SKM-1 treated with dmso at 0.1 percent for 144 hours (cell line): ENCODE data around the gene SIGLEC9.

Experiments used
- DNase-seq: peaks from one replicate; lab custom pipeline; 2025; ENCODE audit not compliant: unreplicated experiment; lab: John Stamatoyannopoulos, UW

Gene SIGLEC9

DNA sequence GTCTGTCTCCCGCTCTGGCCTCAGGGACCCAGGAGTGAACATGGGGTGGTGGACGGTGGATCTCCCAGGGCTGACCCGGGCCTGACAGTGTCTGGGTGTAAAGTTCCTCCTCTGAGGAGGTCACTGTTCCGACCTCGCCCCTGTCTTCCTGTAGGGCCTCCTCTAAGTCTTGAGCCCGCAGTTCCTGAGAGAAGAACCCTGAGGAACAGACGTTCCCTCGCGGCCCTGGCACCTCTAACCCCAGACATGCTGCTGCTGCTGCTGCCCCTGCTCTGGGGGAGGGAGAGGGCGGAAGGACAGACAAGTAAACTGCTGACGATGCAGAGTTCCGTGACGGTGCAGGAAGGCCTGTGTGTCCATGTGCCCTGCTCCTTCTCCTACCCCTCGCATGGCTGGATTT is at the start of gene SIGLEC9:
TSS of gene SIGLEC9 (plus strand) at position 178 of the 400 bp plus-strand sequence. CDS start at position 247, 69 bp downstream.
- no peak for DNase-seq

DNA sequence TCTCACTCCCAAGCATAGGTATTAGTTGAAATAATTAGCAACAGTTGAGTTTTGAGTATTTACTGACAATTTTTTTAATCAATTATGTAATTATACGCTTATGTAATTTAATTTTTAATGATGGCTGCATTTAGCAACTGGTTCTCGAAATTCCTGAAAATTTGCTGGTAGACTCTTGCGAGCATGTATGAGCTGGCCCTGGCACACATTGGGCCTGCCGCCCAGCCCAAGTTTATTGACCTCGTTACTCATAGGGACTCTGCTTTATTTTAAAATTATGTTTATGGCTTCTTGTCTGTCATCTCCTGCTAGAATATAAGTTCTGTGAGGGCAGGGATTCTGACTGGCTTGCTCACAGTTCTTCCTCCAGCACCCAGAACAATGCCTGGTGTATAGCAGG is 48.7 kb upstream of the SIGLEC9 start:
- DNase-seq: no peak

DNA sequence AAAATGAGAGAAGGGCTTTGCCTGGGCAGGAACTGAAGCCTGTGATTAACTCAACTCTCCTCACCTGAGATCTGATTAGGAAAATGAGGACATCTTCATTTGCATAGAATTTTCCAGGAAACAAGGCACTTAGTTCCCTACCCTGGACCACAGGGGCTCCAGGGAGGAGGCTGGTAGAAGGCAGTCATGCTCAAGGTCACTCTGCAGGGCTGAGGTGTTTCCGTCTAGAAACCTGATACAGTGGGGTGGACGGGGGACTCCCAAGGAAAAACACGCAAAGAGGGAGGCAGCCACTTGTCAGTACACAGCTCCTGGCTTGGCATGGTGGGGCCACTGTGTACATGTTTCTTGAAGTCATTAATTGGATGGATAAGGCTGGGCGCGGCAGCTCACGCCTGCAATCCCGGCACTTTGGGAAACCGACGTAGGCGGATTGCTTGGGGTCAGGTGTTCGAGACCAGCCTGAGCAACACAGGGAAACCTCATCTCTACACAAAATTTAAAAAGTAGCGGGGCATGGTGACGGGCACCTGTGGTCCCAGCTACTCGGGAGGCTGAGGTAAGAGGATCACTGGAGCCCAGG is 48.0 kb upstream of the SIGLEC9 start:
- no peak for DNase-seq

DNA sequence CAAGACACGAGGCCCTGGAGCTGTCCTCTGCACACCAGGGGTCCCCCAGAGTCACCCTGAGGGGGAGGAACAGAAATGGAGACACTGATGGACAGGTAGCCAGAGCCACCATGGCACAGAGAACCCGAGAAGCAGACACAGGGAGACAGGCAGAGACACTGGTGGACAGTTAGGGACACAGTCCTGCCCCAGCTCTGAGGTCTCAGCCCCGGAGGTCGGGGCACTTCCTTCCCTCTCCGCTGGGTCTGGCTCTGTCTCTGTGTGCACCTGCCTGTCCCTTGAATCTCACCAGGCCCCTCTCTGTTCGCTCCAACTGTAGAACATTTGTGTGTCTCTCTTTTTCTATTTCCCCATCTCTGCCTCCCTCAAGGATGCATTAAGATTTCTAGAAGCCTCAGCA is 46.6 kb upstream of the SIGLEC9 start:
- DNase-seq: no peak

DNA sequence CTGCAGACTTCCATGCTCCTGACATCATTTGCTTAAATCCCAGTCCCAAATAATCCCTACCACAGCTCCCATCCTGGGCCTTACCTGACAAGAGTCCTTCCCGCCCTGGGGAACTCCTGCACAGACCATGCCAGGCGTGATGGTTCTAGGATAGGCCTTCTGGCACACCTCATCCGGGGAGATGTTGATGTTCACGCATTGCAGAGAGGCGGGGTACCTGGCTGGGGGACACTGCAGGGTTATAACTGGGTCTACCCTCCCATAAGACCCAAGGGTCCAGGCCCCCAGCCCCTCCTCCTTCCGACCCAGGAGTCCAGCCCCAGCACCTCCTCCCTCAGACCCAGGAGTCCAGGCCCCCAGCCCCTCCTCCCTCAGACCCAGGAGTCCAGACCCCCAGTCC is 46.0 kb upstream of the SIGLEC9 start:
- DNase-seq: no peak

DNA sequence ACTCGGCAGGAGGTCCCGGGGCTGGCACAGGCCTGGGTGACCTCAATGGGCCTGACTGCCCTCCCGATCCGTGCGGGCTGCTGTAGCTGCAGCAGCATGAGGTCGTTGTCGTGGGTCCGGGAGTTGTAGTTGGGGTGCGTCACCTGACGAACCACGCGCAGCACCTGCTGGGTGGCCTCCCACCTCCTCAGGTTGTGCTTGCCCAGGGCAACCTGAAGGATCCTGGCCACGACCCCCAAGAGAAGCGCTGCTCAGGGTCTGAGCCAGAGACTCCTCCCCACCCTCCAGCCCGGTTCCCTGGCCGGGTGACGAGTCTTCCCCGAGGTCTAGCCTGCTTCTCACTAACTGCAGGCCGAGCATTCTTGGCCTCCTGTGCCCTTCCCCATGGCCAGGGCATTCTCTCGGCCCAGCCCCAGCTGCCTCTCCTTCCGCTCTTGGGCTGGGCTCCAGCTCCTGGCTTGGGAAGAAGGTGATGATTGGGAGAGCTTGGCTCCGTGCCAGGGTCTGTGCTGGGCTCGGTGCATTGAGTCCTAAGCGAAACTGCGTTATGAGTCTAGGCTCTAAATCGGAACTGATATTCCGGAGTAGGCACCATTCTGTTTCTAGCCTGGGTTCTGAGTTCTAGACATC is 45.1 kb upstream of the SIGLEC9 start:
- no peak for DNase-seq

DNA sequence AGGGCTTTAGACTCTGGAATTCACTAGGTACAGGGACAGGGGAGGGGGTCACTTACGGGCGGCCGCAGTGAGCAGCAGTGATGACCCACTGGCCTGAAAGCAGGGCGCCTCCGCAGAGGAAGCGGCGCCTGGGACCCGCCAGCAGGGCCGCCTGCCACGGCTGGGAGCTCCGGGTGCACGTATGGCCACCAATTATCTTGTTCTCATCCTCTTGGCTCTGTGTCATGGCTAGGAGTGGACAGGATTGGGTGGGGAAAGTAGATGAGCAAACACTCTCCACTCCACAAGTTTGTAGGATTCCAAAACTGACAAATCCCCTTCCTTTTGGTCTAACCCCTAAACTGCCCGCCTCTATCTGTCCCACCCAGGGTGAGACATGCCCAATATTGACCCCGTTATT is 43.2 kb upstream of the SIGLEC9 start:
- DNase-seq: no peak

DNA sequence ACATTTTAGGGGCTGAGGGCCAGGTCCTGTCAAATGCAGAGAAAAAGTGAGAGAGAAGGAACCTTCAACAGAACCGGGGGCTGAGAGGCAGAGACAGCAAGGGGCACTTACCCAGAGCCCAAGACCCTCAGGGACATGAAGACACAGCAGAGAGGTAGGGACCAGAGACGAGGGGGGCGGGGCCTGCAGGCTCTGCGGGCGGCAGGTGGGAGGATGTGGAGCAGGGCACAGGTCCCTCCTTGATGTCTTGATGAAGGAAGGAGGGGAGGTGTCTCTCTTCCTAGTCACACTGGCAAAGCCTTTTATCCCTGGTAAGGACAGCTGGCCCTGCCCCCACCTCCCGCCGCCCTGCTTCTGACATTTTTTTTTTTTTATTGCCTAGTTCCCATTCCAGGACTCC is 42.1 kb upstream of the SIGLEC9 start, which contains the start of gene KLK14:
TSS of gene KLK14 (minus strand) at position 277 of the 400 bp plus-strand sequence. CDS start at position 4, 273 bp downstream.
- DNase-seq: no peak

DNA sequence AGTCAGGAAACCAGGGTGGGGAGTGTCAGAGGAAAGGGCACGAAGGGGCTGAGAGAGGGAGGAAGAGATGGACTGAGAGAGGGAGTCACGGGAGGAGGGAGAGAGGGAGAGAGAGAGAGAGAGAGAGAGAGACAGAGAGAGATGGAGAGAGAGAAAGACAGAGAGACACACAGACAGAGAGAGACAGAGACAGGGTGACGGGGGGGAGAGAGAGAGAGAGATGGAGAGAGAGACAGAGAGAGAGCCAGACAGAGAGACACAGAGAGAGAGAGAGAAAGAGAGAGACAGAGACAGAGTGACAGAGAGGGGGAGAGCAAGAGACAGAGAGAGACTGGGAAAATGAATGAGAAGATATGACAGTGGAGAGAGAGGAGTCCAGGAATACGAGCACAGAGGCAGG is 41.5 kb upstream of the SIGLEC9 start:
- DNase-seq: no peak

DNA sequence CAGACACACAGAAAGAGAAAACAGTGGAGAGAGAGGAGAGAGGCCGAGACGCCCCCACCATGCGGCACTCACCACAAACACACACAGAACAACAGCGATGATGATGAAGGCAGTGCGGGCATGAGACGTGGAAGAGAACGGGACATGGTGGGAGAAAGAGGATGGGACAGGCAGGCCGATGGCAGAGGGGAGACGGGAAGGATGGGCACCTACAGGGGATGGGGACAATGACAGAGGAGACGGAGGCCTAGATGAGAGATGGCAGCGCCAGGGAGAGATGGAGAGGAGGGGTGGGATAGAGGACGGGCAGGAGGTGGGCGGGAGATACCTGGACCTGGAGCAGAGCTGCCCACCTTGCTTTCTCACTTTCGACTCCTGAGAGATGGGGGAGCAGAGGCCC is 40.9 kb upstream of the SIGLEC9 start:
- no peak for DNase-seq

DNA sequence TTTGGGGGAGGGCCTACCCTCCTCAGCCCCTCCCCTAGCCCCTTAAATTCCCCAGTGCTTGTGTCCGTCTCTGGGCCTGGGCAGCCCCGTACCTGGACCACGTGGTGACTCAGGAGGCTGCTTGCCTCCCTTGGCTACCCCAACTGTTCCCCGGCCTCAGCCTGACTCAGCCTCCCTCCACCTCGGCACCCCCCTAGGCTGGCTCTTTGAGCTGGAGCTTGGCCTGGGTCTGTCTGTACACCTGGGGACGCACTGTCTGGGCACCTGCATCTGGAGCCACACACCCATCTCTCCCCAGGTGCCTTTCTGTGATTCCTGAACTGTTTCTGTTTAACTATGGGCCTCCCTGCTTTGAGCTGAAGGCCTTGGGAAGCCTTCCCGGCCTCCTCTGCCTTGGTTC is 40.2 kb upstream of the SIGLEC9 start:
- DNase-seq: no peak

DNA sequence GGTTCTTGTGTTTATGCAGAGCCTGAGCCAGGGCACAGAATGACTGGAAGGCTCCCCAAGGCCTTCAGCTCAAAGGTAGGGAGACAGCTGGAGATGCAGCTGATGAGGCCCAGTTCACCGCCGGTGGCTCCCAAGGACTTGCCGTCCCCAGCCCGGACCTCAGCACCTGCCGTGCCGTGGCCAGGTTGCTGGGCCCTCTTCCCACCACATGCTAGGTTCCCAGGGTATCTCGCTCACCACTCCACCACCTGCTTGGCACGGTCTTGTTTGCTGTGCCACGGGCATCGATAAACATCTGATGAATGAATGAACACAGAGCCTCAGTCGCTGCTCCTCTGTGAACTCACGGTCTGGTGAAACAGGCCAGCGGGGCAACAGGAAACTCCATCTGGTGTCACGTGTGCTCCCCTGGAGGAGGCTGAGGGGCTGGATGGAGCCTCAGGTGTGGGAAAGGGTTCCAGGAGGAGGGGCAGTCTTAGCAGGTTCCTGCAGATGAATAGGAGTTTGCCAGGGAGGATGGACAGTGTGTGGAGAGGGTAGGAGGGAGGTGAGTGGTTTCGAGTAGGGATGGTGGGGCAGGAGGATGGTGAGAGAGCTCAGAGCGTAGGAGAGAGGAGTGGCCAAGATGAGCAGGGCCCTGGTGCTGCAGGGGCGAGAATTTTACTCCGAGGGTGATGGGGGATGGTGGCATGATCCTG is 38.4 kb upstream of the SIGLEC9 start:
- DNase-seq: no peak

DNA sequence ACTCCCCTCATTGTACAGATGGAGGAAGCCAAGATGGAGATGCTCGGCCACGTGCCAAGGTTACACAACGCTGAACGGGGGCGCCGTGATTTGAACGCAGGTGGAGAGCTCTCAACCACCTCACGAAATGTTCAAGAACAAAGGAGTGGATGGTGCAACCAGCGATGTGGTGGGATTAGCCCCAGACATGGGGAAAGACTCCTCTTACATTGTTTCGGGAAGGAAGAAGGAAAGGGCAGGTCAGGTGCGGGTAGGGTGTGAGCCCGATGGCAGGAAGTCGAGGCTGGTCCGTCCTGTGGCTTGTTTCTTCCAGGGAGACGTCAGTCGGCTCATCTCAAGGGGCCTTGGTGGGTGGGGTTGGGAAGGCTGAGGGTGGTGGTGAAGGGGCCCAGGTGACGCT is 34.9 kb upstream of the SIGLEC9 start:
- no peak for DNase-seq

DNA sequence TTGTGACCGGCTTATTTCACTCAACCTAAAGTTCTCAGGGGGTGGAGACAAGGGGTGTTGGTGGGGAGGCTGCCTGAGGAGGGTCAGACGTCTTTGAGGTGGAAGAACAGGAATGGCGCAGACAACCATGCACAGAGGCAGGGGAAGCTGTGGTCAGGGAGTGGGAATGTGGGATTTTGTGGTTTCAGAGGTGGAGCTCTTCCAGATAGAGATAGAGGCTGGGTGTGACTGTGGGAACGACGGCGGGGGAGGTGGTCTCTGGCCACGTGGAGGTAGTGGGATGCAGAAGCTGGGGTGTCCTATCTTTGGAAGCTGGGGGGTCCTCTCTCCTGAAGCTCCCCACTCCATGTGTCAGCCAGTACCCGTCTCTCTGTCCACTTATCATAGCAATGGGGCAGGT is 34.2 kb upstream of the SIGLEC9 start:
- DNase-seq: no peak

DNA sequence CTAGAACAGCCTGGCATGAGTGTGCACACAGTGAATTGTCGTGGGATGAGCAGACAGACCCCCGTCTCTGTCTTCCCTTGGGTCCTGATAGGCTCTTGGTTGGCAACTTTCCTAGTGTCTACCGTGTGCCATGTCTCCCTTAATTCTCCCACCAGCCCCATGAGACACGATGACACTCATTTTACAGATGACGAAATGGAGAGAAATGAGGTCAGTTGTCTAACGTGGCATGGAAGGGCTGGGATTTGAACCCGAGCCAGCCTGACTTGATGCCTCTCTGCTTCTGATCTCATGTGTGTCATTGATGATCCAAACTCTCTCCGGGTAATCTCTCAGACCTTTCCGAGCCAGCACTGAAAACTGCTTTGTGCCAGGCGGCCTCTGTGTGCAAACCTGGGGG is 33.6 kb upstream of the SIGLEC9 start:
- no peak for DNase-seq

DNA sequence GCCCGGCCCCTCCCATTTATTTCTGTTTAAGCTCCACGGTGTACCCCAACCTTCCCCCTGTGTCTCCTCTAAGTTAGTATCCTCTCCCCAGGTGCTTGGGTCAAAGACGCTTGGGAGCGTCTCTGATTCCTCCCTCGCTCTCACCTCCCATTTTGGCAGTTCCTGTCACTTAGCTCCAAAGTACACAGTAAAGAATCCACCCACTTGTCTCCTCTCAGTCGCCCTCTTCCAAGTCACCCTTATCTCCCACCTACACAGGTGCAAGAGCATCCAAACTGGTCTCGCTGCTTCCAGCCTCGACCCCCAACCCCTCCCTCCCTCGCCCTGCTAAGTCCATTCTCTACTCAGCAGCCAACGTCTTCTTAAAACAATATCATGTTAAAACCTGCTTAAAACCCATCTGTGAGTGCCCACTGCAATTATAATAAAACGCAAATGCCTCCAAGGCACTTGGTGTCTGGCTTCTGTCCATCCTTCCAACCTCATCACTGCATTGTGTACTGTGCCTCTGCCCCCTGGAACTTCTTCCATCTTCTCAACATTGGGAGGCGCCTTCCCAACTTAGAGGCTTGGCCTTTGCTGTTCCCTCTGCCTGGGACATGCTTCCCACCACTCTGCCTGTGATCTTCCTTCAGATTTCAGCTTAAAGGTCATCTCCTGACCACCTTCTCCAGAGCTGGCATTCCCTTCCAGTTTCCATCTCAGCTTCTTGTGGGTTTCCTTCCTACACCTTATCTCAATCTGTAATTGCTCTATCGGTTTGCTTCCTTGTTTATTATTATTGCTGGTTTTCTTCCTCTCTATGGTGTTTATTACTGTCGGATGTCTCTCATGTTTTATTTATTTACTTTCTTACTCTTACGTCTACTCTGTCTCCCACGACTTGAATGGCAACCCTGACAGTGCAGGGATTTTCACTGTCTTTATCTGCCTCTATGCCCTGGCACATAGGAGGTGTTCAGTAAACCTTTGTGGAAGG is 32.5 kb upstream of the SIGLEC9 start:
- no peak for DNase-seq

DNA sequence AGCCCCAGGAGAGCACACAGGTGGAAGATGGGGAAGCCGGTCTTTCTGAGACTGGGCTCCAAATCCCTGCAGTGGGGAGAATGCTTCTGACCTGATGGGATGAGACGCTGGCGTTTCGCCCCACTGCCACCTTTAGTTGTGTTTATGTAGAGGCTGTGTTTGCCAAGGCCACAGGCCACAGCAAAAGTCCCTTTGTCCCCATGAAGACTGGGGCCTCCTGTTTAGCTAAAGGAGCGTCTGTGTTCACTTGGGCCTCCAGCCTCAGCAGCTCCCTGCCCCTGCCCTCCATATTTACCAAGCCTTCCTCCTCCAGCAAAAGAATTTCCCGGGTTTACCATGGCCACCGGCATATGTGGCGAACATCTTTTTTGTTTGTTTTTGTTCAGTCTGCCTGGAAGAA is 31.6 kb upstream of the SIGLEC9 start:
- DNase-seq: no peak

DNA sequence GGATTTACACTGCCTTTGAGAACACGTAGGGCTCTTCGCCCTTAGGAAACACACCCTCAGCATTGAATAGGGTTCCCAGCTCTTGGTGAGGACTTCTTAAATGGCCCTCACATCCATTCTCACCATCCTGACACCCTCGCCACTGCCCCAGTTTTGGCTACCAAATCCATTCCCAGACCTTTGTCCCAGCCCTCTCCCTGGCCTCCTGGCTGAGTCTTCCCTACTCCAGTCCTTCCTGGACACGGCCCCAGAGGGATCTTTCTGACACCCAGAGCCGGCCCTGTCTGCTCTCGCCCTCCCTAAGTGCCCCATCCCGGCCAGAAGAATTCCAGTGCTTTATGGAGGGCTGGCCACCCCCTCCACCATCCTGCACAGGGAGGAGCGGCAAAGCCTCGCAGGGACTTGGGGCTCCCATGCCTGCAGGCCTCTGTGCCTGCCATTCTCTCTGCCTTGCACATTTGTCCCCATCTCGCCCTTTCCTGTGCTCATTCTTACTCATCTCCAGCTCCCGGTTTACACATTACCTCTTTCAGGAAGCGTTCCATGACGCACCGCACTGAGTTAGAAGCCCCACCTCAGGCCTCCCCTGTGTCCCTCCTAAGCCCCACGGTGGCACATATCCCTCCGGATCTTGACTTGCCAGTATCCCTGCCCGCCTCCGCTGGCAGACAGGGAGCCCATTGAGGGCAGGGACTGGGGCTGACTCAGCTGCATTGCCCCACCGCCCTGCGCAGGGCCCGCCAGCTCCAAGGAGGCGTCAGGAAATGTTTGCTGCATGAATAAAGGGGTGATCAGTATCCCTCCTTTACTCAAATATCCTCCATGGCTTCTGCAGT is 31.0 kb upstream of the SIGLEC9 start:
- DNase-seq: no peak

DNA sequence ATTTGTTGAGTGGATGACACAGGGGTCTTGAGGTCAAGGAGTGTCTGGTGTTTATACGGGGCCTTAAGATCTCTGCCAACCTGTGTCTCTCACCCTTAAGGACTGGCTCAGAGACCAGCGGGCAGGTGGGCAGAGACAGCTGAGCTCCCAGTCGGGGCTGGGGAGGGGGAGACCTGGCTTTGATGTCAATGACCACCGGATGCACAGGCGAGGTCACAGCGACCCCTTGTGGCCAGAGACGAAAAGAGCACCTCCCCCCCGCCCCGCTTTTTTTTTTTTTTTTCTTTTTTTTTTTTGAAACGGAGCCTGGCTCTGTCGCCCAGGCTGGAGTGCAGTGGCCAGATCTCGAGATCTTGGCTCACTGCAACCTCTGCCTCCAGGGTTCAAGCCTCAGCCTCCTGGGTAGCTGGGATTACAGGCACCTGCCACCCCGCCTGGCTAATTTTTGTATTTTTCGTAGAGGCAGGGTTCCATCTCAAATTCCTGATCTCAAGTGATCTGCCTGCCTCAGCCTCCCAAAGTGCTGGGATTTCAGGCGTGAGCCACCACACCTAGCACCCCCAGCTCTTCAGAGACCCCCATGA is 29.9 kb upstream of the SIGLEC9 start:
- DNase-seq: no peak
